ENCODE results near the gene DDX18.
"Not testable (repeated sequence)": the region's sequence is repeated elsewhere in the genome, so short reads cannot be mapped to it uniquely, and the experiment has no call there.

Gene DDX18

GRCh38 chr2:117814417-117815264 lies at the start of gene DDX18:
Gene DDX18 (plus strand): TSS chr2:117814691. CDS start chr2:117814778, 87 bp downstream.
- peak; percentile 96 for DNase-seq

- no peak for DNase-seq
Measured at GRCh38 chr2:117770730-117771129, 43.8 kb upstream of the DDX18 start.

GRCh38 chr2:117771969-117772630 lies 42.4 kb upstream of the DDX18 start:
- DNase-seq = peak; percentile 47

GRCh38 chr2:117774716-117775115 lies 39.8 kb upstream of the DDX18 start:
- DNase-seq = no peak

GRCh38 chr2:117775703-117776219 lies 38.7 kb upstream of the DDX18 start:
- DNase-seq = no peak

- DNase-seq = no peak
Measured at GRCh38 chr2:117776888-117777287, 37.6 kb upstream of the DDX18 start.

- peak; percentile 35 for DNase-seq
Measured at GRCh38 chr2:117785740-117786139, 28.8 kb upstream of the DDX18 start.

GRCh38 chr2:117786520-117786919 lies 28.0 kb upstream of the DDX18 start:
- DNase-seq = no peak

- DNase-seq = no peak
Measured at GRCh38 chr2:117789505-117789904, 25.0 kb upstream of the DDX18 start.

GRCh38 chr2:117794668-117795067 lies 19.8 kb upstream of the DDX18 start:
- DNase-seq = no peak

GRCh38 chr2:117801826-117802225 lies 12.7 kb upstream of the DDX18 start:
- DNase-seq = no peak

GRCh38 chr2:117803644-117804325 lies 10.7 kb upstream of the DDX18 start:
- DNase-seq = not testable (repeated sequence)

GRCh38 chr2:117812443-117812842 lies 2.0 kb upstream of the DDX18 start:
- no peak for DNase-seq

- DNase-seq = no peak
Measured at GRCh38 chr2:117815946-117816345, 1.5 kb downstream of the DDX18 start.

- no peak for DNase-seq
Measured at GRCh38 chr2:117818921-117819320, 4.4 kb downstream of the DDX18 start.

GRCh38 chr2:117820444-117820843 lies 6.0 kb downstream of the DDX18 start:
- no peak for DNase-seq

- DNase-seq = no peak
Measured at GRCh38 chr2:117825437-117825836, 10.9 kb downstream of the DDX18 start.

- not testable (repeated sequence) for DNase-seq
Measured at GRCh38 chr2:117827464-117827863, 13.0 kb downstream of the DDX18 start.

GRCh38 chr2:117828870-117829269 lies 14.4 kb downstream of the DDX18 start:
- no peak for DNase-seq

- no peak for DNase-seq
Measured at GRCh38 chr2:117832332-117832731, 17.8 kb downstream of the DDX18 start.

- DNase-seq = no peak
Measured at GRCh38 chr2:117832905-117833613, 18.6 kb downstream of the DDX18 start.

- DNase-seq = no peak
Measured at GRCh38 chr2:117833911-117834310, 19.4 kb downstream of the DDX18 start.

- DNase-seq = no peak
Measured at GRCh38 chr2:117834992-117835391, 20.5 kb downstream of the DDX18 start.
